GM18870 (cell line): Measurements from ENCODE around the gene PRSS50.
"Not testable (repeated sequence)": the region's sequence is repeated elsewhere in the genome, so short reads cannot be mapped to it uniquely, and the experiment has no call there.

Source experiments
- ATAC-seq: cut with Tn5 transposase; IDR thresholded peaks from one replicate; pipeline ENCODE4 v1.9.1; 2021; ENCODE audit warnings: moderate library complexity; ENCODE audit not compliant: unreplicated experiment

The PRSS50 gene, protein sequence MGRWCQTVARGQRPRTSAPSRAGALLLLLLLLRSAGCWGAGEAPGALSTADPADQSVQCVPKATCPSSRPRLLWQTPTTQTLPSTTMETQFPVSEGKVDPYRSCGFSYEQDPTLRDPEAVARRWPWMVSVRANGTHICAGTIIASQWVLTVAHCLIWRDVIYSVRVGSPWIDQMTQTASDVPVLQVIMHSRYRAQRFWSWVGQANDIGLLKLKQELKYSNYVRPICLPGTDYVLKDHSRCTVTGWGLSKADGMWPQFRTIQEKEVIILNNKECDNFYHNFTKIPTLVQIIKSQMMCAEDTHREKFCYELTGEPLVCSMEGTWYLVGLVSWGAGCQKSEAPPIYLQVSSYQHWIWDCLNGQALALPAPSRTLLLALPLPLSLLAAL

DNA sequence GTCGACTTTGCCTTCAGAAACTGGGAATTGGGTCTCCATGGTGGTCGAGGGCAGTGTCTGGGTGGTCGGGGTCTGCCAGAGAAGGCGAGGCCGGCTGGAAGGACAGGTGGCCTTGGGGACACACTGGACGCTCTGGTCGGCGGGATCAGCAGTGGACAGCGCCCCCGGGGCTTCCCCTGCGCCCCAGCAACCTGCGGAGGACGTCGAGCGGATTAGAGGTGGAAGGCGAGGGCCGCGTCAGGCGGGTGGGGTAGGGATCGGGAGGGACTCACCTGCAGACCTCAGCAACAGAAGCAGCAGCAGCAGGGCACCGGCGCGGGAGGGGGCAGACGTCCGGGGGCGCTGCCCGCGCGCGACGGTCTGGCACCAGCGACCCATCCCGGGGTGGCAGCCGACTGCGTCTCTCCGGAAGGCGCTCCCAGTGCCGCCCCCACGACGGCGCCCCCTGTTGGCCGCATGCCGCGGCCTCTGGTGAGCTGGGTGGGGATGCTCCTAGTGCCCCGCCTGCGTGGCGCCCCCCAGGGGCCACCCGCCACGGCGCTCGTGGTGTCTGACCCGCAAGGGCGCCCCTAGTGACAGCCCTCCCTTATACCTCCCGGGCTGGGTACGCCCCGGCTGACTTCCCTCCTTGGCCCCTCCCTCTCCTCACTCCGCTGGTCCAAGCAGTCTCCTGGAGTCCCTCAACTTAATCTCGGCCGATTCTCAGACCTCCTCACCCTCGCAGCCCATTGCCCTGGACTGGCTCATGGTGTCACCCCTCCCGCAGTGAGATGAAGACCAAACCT, at the start of gene PRSS50:
Gene PRSS50 (minus strand): TSS at position 423 of the 785 bp plus-strand sequence. CDS start 45 bp downstream, at position 378.
- ATAC-seq = no peak

DNA sequence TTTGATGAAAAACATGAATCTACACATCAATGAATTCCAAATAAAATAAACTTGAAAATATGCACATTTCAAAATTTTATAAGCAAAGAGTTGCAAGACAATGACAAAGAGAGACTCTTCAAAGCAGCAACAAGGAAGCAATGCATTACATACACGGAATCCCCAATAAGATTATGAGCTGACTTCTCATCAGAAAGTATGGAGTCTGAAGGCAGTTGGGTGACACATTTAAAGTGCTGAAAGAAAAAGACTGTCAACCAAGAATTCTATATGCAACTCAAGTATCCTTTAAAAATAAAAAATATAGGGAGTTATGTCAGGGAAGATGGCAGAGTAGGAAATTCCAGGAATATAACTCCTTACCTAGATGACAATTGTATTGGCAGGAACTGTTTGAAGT, 46.5 kb upstream of the PRSS50 start:
- ATAC-seq = no peak

DNA sequence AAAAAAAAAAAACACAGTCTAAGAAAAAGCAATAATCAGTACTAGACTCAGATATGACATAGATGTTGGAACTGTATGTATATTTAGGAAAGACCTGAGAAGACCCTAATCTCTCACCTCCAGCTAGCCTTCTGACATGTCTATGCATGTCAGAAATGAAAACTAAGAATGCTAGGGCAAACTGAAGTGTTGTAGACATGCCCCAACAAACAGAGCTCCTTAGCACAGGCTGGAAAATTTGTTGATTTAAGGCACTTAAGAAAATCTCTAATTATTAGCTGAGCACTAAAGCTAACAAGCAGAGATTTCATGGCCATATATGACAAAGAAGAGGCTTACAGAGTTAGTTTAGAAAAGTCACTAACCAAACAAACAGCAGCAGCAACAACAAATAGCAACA, 45.5 kb upstream of the PRSS50 start:
- no peak for ATAC-seq

DNA sequence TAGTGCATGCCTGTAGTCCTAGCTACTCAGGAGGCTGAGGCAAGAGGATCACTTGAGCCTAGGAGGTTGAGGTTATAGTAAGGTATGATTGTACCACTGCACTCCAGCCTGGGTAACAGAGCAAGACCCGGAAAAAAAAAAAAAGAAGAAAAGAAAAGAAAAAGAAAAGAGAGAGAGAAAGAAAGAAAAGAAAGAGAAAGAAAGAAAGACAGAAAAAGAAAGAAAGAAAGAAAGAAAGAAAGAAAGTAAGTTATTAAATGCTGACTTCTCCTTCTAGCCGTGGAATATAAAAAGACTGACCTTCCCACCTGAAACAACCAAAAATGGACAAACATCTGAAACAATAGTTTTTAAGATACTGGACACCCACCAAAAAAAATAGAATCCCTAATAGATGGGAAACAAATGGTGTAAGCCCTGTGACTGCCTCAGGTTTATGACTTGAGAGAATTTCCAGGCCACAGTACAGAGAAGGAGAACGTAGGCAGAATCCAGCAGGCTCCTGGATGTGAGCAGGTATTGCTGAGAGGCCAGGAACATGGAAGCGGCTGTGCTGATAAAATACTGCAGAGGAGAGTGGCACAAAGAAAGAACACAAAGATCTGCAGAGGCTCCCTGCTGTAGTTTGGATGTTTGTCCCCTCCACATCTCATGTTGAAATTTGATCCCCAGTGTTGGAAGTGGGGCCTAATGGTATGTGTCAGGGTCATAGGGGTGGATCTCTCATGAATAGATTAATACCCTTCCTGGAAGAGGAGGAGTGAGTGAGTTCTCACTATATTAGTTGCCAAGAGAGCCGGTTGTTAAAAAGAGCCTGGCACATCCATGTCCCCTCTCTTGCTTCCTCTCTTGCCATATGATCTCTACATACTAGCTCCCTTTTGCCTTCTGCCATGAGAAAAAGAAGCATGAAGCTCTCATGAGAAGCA, 41.8 kb upstream of the PRSS50 start:
- ATAC-seq = no peak

DNA sequence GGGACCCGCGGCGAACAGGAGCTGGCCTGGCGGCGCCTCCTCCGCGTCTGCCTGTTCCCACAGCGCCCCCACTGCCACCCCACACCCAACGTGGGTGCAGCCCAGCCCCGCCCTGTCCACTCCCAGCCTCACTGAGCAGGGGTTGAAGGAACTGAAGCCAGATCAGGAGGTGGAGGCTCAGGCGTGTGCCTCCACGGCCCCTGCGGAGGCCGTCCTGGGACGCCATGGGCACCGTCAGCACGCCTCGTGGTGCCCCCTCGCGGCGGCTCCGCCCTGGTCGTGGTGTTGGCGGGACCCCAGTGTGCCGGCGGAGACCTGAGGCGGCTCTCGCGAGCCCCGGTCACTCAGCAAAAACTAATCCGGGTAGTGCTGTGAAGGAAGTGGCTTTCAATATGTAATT, 39.0 kb upstream of the PRSS50 start:
- ATAC-seq = no peak

DNA sequence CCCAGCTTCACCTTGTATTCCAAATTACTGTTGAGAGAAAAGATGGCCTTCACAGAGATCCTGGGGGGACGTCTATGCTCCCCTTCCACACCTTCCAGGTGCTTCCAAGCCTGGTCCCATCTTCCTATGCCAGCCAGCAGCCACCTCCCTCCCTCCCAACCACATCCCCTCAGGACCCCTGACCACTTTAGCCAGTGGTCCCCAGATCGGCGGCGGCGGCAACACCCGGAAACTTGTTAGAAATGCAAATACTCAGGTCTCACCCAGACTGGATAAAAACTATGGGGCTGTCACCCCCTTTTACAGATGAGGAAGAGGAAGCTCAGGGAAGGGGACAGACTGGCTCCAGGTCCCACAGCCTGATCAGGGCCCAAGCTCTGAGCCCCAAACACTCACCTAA, 38.0 kb upstream of the PRSS50 start:
- ATAC-seq = no peak

DNA sequence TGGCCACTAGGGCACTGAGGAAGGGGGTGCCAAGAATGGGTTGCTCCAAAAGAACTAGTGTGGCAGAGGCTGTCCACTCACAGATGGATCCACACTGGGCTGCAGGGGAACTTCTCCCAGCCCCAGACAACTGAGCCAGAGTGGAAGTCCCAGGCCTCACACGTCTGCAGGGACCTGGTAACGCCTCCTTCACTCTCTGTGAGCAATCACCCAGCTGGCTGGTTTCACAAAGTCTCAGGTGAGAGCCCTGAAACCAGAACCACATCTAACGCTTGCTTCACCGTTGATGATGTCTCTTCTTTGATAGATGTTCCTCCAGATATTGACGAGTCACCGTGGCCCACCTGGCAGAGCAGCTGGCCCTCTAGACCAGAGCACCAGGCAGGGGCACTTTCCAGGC, 35.5 kb upstream of the PRSS50 start:
- not testable (repeated sequence) for ATAC-seq

DNA sequence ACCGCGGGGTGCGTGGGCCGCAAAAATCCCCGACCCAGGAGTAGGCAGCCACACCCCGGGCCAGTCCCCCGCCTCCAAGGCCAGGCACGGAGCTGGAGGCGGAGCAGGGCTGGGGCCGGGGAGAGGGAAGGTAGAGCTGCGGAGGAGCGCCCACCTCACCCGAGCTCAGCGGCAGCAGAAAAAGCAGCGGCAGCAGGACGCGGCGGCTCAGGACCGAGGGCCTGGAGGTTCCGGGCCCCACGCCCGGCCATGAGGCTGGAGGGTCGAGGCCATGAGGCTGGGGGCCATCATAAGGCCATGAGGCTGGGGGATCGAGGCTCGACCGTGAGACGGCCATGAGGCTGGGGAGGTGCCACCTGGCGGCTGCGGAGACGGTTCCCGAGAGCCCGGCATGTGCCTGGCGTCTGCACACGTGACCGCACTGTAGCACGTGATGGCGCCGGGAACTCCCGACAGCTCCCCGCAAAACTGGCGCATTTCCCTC, 32.9 kb upstream of the PRSS50 start:
- ATAC-seq = no peak

DNA sequence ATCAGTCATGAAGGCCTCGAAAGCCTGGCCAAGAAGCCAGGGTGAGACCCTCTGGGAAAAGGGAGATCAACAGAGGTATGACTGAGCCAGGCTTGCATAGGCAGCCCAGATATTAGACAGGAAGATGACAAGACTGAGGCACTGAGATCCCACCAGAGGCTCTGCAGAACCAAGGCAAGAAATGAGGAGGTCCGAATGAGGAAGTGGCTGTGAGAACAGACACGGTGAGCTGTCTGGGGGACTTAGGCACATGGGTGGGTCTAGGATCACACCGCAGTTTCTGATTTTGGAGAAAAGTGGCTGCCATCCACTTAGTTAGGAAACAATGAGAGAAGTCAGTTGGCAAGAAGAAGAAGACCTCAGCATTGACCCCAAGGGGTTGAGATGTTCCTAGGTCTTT, 31.5 kb upstream of the PRSS50 start:
- no peak for ATAC-seq

DNA sequence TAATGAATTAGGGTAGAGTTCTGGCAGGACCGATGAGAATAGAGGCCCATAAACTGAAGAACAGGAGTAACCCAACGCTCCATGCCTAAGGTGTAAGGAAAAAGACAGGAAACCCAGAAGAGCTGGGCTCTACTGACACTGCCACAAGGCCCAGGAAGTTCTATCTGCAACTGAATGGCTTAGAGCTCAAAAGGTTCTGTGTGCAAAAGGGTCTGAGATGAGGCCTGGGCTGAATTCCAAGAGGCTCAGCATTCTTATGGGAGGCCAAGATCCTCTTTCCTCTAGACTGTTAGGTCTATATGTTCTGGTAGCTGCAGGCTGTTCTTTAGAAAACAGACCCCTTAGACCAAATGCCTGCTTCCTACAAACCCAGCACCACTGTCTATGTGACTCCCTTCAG, 30.5 kb upstream of the PRSS50 start:
- no peak for ATAC-seq

DNA sequence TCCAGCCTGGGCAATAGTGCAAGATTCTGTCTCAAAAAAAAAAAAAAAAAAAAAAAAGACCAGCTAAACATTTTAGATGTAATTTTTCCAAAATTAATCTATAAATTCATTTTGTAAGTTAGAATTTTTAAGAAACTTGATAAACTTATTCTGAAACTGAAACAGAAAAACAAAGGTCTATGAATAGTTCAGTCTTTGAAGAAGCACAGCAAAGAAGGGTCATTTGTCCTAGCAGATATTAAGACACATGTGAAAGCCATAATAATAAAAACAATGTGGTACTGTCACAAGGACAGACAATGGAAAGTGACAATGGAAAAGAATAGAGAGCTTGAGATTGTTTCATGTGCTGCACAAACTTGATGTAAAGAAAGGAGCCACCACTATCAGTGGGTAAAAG, 29.0 kb upstream of the PRSS50 start:
- no peak for ATAC-seq

DNA sequence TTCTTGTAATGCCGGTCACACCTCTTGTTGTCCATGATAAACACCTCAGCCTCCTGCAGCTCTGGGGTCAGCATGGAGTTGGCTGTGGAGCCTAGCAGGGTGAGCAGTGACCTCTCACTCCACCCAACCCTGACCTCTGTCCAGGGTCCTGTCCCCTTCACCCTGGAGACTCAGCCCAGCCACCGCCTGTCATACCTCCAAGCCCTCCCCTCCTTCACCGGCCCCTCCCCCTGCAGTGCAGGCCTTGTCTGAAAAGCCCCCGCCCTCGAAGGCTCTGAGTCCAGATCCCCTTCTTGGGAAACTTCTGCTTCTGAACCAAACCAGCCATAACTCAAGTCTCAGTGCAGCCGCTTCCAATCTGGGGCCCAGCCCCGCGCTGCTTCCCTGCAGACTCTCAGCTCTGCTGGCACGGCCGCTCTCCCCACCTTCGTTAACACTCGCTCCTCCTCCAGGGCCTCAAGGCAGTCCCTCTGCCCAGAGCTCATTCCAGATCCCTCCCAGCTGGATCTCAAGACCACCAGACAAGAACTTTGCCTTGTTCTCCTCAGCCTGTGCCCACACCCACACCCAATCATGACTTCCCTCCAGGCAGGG, 25.4 kb upstream of the PRSS50 start:
- ATAC-seq = no peak

DNA sequence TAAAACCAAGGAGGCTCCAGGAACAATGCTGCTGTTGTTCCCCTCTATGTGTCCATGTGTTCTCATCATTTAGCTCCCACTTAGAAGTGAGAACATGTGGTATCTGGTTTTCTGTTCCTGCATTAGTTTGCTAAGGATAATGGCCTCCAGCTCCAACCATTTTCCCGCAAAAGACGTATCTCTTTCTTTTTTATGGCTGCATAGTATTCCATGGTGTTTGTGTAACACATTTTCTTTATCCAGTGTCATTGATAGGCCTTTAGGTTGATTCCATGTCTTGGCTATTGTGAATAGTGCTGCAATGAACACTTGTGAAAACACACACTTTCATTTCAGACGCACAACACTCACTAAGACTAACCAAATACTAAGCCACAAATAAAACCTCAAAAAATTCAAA, 21.9 kb upstream of the PRSS50 start:
- not testable (repeated sequence) for ATAC-seq

DNA sequence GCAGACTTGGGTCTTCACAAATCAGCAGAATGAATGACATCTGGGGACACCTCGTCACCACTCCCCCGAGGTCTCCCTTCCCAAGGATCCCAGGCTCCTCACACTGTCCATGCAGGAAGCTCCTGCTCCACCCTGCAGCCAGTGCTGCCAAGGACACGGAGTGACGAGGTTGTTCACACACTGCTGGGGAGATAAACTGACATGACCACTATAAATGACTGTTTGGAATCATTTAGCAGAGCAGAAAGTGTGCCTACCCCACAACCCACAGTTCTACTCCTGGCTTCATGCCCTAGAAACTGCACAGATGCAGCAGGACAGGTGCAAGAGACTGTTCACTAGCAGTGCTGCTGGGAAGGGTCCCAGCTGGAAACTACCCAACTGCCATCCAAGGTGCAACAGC, 19.7 kb upstream of the PRSS50 start:
- no peak for ATAC-seq

DNA sequence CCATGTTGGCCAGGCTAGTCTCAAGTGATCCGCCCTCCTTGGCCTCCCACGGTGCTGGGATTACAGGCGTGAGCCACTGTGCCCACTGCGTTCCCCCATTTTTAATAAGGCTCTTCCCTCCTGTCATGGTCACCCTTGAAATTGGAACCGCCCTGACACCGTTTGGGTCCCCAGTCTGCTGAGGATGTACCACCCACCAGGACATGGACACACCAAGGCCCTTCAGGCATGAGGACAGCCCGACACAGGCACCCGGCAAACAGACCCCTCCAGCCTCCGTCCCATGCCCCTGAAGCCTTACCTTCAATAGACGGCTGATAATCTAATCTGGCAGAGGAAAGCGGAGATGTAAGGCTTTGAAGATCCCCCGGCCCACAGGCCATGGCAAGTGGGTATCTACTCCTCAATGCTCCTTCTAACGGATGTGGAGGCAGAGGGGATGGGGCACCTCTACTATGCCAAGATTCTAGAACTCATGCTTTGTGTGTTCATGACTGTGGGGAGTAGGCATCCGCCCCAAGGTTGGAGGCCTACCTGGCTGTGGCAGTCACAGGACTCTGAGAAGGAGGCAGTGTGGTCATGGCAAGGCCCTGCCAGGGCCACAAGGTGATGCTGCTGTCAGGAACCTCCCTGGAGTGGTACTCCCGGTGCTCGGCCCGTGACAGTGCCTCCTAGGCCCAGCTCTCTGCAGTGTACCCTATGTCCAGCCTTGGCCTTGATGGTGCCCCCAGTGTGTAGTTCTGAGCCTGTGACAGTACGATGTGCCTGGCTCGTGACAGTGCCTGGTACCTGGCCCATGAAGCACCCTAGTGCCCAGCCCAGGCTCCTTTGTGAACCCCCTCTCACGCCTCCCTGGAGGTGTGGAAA, 18.6 kb upstream of the PRSS50 start:
- no peak for ATAC-seq

DNA sequence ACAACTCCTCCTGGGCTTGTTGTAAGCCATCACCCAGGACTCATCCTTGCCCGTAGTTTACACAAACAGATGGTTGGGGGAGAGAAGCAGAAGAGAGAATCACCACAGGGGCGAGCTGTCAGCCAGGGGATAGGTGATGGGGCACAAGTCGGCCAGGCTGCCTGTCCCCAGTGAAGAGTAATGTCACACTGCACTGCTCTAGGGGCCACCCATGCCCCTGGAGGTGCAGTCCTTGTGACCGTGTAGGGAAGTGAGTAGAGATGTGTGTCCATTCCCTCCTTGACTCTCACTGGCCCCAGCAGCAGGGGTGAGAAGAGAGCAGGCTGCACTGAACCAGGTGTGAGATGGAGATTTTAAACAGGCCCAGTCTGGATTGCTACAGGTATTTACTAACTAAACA, 17.1 kb upstream of the PRSS50 start:
- no peak for ATAC-seq

DNA sequence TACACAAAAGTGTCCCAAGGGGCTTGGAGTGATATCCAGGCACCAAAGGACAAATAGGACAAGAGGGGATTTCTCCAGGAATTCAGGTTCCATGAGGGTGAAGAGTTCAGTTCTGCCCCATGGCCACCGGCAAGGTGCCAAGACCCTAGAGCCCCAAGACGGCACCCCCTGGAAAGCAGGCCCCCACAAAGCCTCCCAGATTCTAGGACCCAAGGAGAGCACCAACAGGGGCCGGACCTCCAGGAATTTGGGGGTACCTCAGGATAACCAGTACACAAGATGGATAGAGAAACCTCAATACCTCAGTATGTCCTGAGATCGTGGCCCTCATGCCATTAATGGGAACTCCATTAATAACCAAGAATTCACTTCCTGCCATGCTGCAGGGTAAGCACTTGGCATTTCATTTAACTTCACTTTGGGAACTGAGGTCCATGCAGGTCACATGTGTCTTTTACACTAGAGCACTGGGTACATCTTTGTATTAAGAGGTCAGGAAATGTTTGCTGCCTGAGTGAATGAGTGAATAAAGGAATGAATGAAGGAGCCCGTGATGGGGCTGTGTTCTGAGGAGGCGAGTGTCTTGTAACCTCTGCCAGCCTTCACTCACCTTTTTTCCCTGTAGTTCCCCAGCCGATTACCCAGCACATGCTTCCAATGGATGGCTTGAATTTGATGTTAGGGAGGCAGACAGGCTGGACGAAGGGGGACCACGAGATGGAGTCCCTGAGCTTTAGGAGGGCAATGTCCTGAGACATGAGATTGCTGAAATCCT, 15.5 kb upstream of the PRSS50 start:
- ATAC-seq = no peak

DNA sequence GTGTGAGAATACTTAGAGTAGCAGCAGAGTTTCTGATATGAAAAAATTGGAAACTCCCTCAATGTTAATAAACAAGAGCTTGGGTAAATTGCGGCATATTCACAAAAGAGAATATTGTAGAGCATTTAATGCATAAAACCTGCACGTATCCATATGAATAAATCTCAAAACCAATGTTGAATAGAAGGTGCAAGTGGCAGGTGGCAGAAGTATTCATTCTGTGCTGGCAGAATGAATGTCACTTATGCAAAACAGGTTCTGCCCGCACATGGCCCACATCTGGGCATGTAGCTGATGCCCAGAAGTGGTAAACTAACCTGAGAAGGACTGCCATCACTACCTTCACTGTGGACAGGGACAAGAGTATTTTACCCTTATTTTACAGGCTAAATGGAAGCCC, 14.1 kb upstream of the PRSS50 start:
- ATAC-seq = no peak

DNA sequence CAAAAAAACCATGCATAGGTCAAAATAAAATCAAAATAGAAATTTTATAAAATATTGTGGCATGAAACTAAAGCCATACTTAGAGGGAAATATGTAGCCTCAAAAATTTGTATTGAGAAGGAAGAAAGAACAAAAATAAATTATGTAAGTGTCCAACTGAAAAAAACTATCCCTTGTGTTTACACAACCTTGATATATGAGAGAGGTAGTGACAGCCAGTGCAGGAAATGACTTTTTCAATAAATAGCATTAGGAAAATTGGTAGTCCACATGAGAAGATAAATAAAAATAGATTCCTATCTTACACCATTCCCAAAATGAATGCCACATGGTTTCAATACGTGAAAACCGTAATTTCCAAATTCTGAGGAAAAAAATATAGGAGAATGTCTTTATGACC, 13.2 kb upstream of the PRSS50 start:
- no peak for ATAC-seq
